ENCODE measurements around the gene PES1. TPM values are rescaled to one million over a fixed set of nuclear protein-coding genes. Genes with fewer than 3 reads are reported as not detected.

PES1 gene
- total and polyA plus RNA-seq, 2 of the 13 experiments (the other 11 are each of a cell fraction or from before 2014, with no cell fraction given) = 65.1 to 94.7 TPM

DNA sequence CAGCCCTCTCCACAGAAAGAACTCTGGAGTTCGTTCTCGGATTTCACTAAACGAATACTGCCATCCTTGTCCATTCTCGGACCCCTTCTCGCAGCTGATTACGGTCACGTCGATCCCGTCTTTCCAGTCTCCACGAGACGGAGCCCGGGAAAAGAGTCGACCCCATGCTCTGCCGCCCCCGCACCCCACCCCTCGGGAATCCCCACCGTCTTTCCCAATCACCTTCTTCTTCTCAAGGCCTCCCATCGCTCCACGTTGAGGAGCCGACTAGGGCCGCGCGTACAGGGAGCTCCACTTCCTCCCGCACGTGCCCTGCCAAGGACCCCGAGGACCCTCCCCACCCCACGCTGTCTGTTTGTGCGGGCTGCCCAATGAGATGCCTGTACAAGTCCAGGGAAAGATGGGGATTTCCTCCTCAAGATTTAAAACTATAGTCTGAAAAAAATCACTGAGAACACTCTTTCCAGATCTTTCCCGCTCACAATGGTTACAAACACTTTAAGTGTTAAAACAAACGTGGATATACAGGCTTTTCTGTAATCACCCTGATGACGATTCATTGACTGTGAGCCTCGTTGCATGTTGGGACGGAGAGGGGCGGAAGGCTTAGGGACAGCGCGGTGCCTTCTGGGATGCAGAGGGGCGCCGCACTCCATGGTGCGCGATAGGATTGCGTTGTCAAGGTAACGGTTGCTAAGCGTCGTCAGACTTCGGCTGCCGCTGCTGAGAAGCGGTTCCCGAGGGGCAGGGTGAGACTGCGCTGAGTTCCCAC lies at the start of gene PES1 (continued):
- TF ChIP-seq, protein P1, sequence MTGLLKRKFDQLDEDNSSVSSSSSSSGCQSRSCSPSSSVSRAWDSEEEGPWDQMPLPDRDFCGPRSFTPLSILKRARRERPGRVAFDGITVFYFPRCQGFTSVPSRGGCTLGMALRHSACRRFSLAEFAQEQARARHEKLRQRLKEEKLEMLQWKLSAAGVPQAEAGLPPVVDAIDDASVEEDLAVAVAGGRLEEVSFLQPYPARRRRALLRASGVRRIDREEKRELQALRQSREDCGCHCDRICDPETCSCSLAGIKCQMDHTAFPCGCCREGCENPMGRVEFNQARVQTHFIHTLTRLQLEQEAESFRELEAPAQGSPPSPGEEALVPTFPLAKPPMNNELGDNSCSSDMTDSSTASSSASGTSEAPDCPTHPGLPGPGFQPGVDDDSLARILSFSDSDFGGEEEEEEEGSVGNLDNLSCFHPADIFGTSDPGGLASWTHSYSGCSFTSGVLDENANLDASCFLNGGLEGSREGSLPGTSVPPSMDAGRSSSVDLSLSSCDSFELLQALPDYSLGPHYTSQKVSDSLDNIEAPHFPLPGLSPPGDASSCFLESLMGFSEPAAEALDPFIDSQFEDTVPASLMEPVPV (CRISPR knock-in tag; IDR thresholded peaks at IDR 0.05) = no peak
- TF ChIP-seq GATAD2A (CRISPR knock-in tag; IDR thresholded peaks at IDR 0.05) = 0 out of 2 replicates have a peak, but pooled peaks have one; percentile 32
- peak; percentile 76; the same call in 1 of the 2 replicates for TF ChIP-seq IRF2 (CRISPR knock-in tag; IDR thresholded peaks at IDR 0.05)
- TF ChIP-seq HDAC1 (CRISPR knock-in tag; IDR thresholded peaks at IDR 0.05) = peak; percentile 86; the same call in 1 of the 2 replicates
- TF ChIP-seq, protein P2, sequence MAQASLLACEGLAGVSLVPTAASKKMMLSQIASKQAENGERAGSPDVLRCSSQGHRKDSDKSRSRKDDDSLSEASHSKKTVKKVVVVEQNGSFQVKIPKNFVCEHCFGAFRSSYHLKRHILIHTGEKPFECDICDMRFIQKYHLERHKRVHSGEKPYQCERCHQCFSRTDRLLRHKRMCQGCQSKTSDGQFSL (CRISPR knock-in tag; IDR thresholded peaks at IDR 0.05) = no peak
- no peak for TF ChIP-seq KDM3A (CRISPR knock-in tag; IDR thresholded peaks at IDR 0.05; ENCODE audit: low read depth)
- TF ChIP-seq, protein P3, sequence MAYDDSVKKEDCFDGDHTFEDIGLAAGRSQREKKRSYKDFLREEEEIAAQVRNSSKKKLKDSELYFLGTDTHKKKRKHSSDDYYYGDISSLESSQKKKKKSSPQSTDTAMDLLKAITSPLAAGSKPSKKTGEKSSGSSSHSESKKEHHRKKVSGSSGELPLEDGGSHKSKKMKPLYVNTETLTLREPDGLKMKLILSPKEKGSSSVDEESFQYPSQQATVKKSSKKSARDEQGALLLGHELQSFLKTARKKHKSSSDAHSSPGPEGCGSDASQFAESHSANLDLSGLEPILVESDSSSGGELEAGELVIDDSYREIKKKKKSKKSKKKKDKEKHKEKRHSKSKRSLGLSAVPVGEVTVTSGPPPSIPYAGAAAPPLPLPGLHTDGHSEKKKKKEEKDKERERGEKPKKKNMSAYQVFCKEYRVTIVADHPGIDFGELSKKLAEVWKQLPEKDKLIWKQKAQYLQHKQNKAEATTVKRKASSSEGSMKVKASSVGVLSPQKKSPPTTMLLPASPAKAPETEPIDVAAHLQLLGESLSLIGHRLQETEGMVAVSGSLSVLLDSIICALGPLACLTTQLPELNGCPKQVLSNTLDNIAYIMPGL (CRISPR knock-in tag; IDR thresholded peaks at IDR 0.05; ENCODE audit: borderline replicate concordance in 1 of 2, low read depth in 1 of 2) = peak; percentile 21 to 55; a peak in 2 of 4 replicates
- no peak for TF ChIP-seq MAF1 (CRISPR knock-in tag; IDR thresholded peaks at IDR 0.05; ENCODE audit: borderline replicate concordance)
- peak; percentile 73 for TF ChIP-seq PHF8 (CRISPR knock-in tag; IDR thresholded peaks at IDR 0.05)
- TF ChIP-seq, protein P4, sequence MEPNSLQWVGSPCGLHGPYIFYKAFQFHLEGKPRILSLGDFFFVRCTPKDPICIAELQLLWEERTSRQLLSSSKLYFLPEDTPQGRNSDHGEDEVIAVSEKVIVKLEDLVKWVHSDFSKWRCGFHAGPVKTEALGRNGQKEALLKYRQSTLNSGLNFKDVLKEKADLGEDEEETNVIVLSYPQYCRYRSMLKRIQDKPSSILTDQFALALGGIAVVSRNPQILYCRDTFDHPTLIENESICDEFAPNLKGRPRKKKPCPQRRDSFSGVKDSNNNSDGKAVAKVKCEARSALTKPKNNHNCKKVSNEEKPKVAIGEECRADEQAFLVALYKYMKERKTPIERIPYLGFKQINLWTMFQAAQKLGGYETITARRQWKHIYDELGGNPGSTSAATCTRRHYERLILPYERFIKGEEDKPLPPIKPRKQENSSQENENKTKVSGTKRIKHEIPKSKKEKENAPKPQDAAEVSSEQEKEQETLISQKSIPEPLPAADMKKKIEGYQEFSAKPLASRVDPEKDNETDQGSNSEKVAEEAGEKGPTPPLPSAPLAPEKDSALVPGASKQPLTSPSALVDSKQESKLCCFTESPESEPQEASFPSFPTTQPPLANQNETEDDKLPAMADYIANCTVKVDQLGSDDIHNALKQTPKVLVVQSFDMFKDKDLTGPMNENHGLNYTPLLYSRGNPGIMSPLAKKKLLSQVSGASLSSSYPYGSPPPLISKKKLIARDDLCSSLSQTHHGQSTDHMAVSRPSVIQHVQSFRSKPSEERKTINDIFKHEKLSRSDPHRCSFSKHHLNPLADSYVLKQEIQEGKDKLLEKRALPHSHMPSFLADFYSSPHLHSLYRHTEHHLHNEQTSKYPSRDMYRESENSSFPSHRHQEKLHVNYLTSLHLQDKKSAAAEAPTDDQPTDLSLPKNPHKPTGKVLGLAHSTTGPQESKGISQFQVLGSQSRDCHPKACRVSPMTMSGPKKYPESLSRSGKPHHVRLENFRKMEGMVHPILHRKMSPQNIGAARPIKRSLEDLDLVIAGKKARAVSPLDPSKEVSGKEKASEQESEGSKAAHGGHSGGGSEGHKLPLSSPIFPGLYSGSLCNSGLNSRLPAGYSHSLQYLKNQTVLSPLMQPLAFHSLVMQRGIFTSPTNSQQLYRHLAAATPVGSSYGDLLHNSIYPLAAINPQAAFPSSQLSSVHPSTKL (CRISPR knock-in tag; IDR thresholded peaks at IDR 0.05) = peak; percentile 31; the same call in 1 of the 2 replicates
- no peak for TF ChIP-seq SRSF4 (IDR thresholded peaks at IDR 0.05; ENCODE audit: low read depth, low read length, poor library complexity, severe bottlenecking)
- TF ChIP-seq ZNF143 (CRISPR knock-in tag; IDR thresholded peaks at IDR 0.05) = peak; percentile 99
- TF ChIP-seq, protein P5, sequence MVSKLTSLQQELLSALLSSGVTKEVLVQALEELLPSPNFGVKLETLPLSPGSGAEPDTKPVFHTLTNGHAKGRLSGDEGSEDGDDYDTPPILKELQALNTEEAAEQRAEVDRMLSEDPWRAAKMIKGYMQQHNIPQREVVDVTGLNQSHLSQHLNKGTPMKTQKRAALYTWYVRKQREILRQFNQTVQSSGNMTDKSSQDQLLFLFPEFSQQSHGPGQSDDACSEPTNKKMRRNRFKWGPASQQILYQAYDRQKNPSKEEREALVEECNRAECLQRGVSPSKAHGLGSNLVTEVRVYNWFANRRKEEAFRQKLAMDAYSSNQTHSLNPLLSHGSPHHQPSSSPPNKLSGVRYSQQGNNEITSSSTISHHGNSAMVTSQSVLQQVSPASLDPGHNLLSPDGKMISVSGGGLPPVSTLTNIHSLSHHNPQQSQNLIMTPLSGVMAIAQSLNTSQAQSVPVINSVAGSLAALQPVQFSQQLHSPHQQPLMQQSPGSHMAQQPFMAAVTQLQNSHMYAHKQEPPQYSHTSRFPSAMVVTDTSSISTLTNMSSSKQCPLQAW (CRISPR knock-in tag; IDR thresholded peaks at IDR 0.05) = no peak
- TF ChIP-seq XRCC5 (optimal IDR thresholded peaks at IDR 0.05; ENCODE audit: low read length) = peak; percentile 54
- TF ChIP-seq ZNF75D (CRISPR knock-in tag; IDR thresholded peaks at IDR 0.05; ENCODE audit: borderline replicate concordance) = no peak
- peak; percentile 56 for TF ChIP-seq GABPA (IDR thresholded peaks at IDR 0.05; ENCODE audit: low read depth, low read length)
- peak; percentile 88 for TF ChIP-seq GABPA (CRISPR knock-in tag; IDR thresholded peaks at IDR 0.05; ENCODE audit: low read depth)
- TF ChIP-seq IKZF1 (IDR thresholded peaks at IDR 0.05) = no peak
- TF ChIP-seq RBM39 (IDR thresholded peaks at IDR 0.05; ENCODE audit: low read depth, low read length, poor library complexity, severe bottlenecking) = peak; percentile 1

Data from HepG2 (cell line).